Measurements from ENCODE around the gene LSM3. TPM values are rescaled to one million over a fixed set of nuclear protein-coding genes. Genes with fewer than 3 reads are reported as not detected.

The LSM3 gene
- total and polyA plus RNA-seq, 9 of the 15 experiments (the other 6 are each of a cell fraction or from before 2014, with no cell fraction given): 33.8 to 203 (median 61.2) TPM

- in situ Hi-C loops (cut with MboI): no loop called here
- DNase-seq (ENCODE audit: extremely low read depth in 1 of 4, low spot score in 3 of 4) (peak; percentile 47 to 71 (median 58)), FAIRE-seq (no peak), ATAC-seq (peak; percentile 33)
- H3K79me2 ChIP-seq (ENCODE audit: control insufficient read depth, insufficient read depth, low read length): no peaks in the 10 kb centered on the region
- no peaks in the 10 kb centered on the region for H3K9me1 ChIP-seq (ENCODE audit: control insufficient read depth, insufficient read depth, low read length)
- peak overlapping the region; percentile 6; the same call in 1 of the 2 replicates for H2AFZ ChIP-seq (ENCODE audit: low read depth, low read length)
- no peak overlapping the region for H3K9ac ChIP-seq (ENCODE audit: insufficient read depth in 1 of 2, low read depth in 2 of 2, low read length in 2 of 2)
- H3K27me3 ChIP-seq (ENCODE audit: control insufficient read depth in 2 of 2, insufficient read depth in 2 of 2, low read length in 2 of 2): no peaks in the 10 kb centered on the region
- 50% methylated on average over 6 of the region's 6 CpGs for WGBS (ENCODE audit: insufficient coverage, low coverage, missing lambda C conversion rate)
- intact Hi-C loops (cut with micrococcal nuclease): loop anchor here (10.0 kb wide), 2 partner anchors 228 to 448 kb away; partner anchors contain the start of gene CCDC174
- H4K20me1 ChIP-seq (replicated peaks; ENCODE audit: control insufficient read depth, insufficient read depth, low read length): no peaks in the 10 kb centered on the region
- H3K9me3 ChIP-seq (replicated peaks; ENCODE audit: control insufficient read depth, insufficient read depth, low read depth, low read length): no peaks in the 10 kb centered on the region
- H3K4me2 ChIP-seq (ENCODE audit: insufficient read depth, low read length): no peak overlapping the region
- H3K4me1 ChIP-seq (replicated peaks in 1 of 2; ENCODE audit: control insufficient read depth in 2 of 2, insufficient read depth in 2 of 2, low read length in 2 of 2): peaks cover 45 to 79% of the 10 kb centered on the region in 2 experiments
- H3K27ac ChIP-seq (ENCODE audit: extremely low read depth, low read depth, low read length): peak overlapping the region; percentile 11; the same call in 1 of the 3 replicates
- 0 out of 3 replicates have a peak, but pooled peaks cover 3% of the 10 kb centered on the region for H3K36me3 ChIP-seq (ENCODE audit: control insufficient read depth, insufficient read depth, low read length)
- POLR2A ChIA-PET: interaction anchor here (0.6 to 1.4 kb wide), 7 partner anchors 9 to 330 kb away, joined by 3 to 5 read pairs (median 3); no protein-coding TSS in a partner anchor
- no peak overlapping the region for H3K4me3 ChIP-seq
- BruUV-seq (replicated peaks): no TSS peak
- CTCF ChIA-PET (ENCODE audit: low intra/inter-chr PET ratio): interaction anchor here (0.7 kb wide), 1 partner anchor 188 kb away, joined by 4 read pairs; no protein-coding TSS in a partner anchor
- no peak for TF ChIP-seq FOXP1 (CRISPR knock-in tag; IDR thresholded peaks at IDR 0.05)
- no peak for TF ChIP-seq CBFA2T2 (conservative IDR thresholded peaks at IDR 0.05)
- no peak for TF ChIP-seq SIN3B (IDR thresholded peaks at IDR 0.05; ENCODE audit: low read depth)
- no peak for TF ChIP-seq ZFP30 (CRISPR knock-in tag; IDR thresholded peaks at IDR 0.05; ENCODE audit: borderline replicate concordance)
- no peak for TF ChIP-seq ATF1 (CRISPR knock-in tag; IDR thresholded peaks at IDR 0.05)
- TF ChIP-seq ATF1 (tag; IDR thresholded peaks at IDR 0.05): no peak
- TF ChIP-seq ADNP (tag; IDR thresholded peaks at IDR 0.05): no peak
- no peak for TF ChIP-seq MBD1 (CRISPR knock-in tag; IDR thresholded peaks at IDR 0.05)
- no peak for TF ChIP-seq CUX1 (CRISPR knock-in tag; IDR thresholded peaks at IDR 0.05)
- TF ChIP-seq, protein P1, sequence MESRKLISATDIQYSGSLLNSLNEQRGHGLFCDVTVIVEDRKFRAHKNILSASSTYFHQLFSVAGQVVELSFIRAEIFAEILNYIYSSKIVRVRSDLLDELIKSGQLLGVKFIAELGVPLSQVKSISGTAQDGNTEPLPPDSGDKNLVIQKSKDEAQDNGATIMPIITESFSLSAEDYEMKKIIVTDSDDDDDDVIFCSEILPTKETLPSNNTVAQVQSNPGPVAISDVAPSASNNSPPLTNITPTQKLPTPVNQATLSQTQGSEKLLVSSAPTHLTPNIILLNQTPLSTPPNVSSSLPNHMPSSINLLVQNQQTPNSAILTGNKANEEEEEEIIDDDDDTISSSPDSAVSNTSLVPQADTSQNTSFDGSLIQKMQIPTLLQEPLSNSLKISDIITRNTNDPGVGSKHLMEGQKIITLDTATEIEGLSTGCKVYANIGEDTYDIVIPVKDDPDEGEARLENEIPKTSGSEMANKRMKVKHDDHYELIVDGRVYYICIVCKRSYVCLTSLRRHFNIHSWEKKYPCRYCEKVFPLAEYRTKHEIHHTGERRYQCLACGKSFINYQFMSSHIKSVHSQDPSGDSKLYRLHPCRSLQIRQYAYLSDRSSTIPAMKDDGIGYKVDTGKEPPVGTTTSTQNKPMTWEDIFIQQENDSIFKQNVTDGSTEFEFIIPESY (CRISPR knock-in tag; IDR thresholded peaks at IDR 0.05): peak; percentile 41; the same call in 1 of the 2 replicates
- TF ChIP-seq TRIM25 (IDR thresholded peaks at IDR 0.05; ENCODE audit: borderline replicate concordance): no peak
Observed at GRCh38 chr3:14206548-14207177, 28.0 kb downstream of the LSM3 start.

Data from K562 (cell line).